GM23248 (cell line): ENCODE measurements around the gene C19orf67. TPM values are rescaled to one million over a fixed set of nuclear protein-coding genes. Genes with fewer than 3 reads are reported as not detected.
A peak's percentile ranks its signal among the peaks of the same experiment; 100 is the strongest.

ENCODE experiments used
- DNase-seq: peaks from one replicate; pipeline ENCODE4 v3.0.0-alpha.2; 2015
- H2AFZ ChIP-seq: fragments of 200-600 bp; sonication (generic); 2 replicates; pipeline ENCODE4 v1.6.1; 2016; ENCODE audit warnings: antibody characterized with exemption
- H3F3A ChIP-seq: fragments of 200-600 bp; sonication (generic); 2 replicates; pipeline ENCODE4 v1.6.1; 2016; ENCODE audit warnings: mild to moderate bottlenecking, antibody characterized with exemption, mixed run types; ENCODE audit not compliant: insufficient read depth
- H3K27ac ChIP-seq: fragments of 200-600 bp; sonication (generic); 2 replicates; pipeline ENCODE4 v1.5.1; 2016; ENCODE audit warnings: mild to moderate bottlenecking
- H3K27me3 ChIP-seq: fragments of 200-600 bp; sonication (generic); replicated peaks from 2 replicates; pipeline ENCODE4 v1.6.1; 2016; ENCODE audit warnings: mild to moderate bottlenecking; ENCODE audit not compliant: insufficient read depth
- H3K36me3 ChIP-seq: fragments of 200-600 bp; sonication (generic); 2 replicates; pipeline ENCODE4 v1.6.1; 2016; ENCODE audit warnings: low read depth, mild to moderate bottlenecking
- H3K4me1 ChIP-seq: fragments of 200-600 bp; sonication (generic); 2 replicates; pipeline ENCODE4 v1.6.1; 2016; ENCODE audit warnings: mild to moderate bottlenecking; ENCODE audit not compliant: insufficient read depth
- H3K4me2 ChIP-seq: fragments of 200-600 bp; sonication (generic); one replicate; pipeline ENCODE4 v1.6.1; 2016; ENCODE audit warnings: mild to moderate bottlenecking; ENCODE audit not compliant: unreplicated experiment
- H3K4me3 ChIP-seq: fragments of 200-600 bp; sonication (generic); 2 replicates; pipeline ENCODE4 v1.5.1; 2016; ENCODE audit warnings: mild to moderate bottlenecking
- H3K79me2 ChIP-seq: fragments of 200-600 bp; sonication (generic); 2 replicates; pipeline ENCODE4 v1.6.1; 2016; ENCODE audit warnings: mild to moderate bottlenecking; ENCODE audit not compliant: insufficient read depth
- H3K9ac ChIP-seq: fragments of 200-600 bp; sonication (generic); 2 replicates; pipeline ENCODE4 v1.6.1; 2016; ENCODE audit warnings: mild to moderate bottlenecking
- H3K9me2 ChIP-seq: fragments of 200-600 bp; sonication (generic); 2 replicates; pipeline ENCODE4 v1.6.1; 2016; ENCODE audit warnings: mixed run types, mild to moderate bottlenecking, moderate library complexity; ENCODE audit not compliant: insufficient read depth
- H3K9me3 ChIP-seq: fragments of 200-600 bp; sonication (generic); one replicate; pipeline ENCODE4 v1.6.1; 2017; ENCODE audit warnings: low read depth
- H4K20me1 ChIP-seq: fragments of 200-600 bp; sonication (generic); 2 replicates; pipeline ENCODE4 v1.6.0; 2016; ENCODE audit not compliant: insufficient read depth
- EZH2 ChIP-seq: fragments of 200-600 bp; sonication (generic); IDR thresholded peaks from 2 replicates; pipeline ENCODE4 v1.6.1; 2018; ENCODE audit warnings: antibody characterized with exemption, mild to moderate bottlenecking; ENCODE audit not compliant: insufficient read depth, poor library complexity, severe bottlenecking
- EZH2phosphoT487 ChIP-seq: fragments of 200-600 bp; sonication (generic); IDR thresholded peaks from 2 replicates; pipeline ENCODE4 v1.6.1; 2018; ENCODE audit warnings: antibody characterized with exemption, moderate library complexity, mild to moderate bottlenecking, low read depth; ENCODE audit not compliant: insufficient read depth
- WGBS, 2 experiments: methylation state at CpG; one replicate each; pipeline ENCODE4 v1.1.6; 2015 to 2017; ENCODE audit warnings: low lambda C conversion rate in 2 of 2, low coverage in 1 of 2; ENCODE audit errors: missing lambda C conversion rate in 2 of 2; 5-methylcytosine and 5-hydroxymethylcytosine counted together
- in situ Hi-C: fragments of 300-500 bp; cut with MboI; formaldehyde crosslinking; loops from 2 replicates; pipeline ENCODE4 v1.15.0; 2020
- polyA plus RNA-seq: library from polyadenylated mRNA; unstranded; fragments of >200 nt; fragmentation: Nextera tagmentation; extraction: Ambion mirVana; gene quantifications from 2 replicates; pipeline ENCODE4 v1.2.1, GENCODE V29; 2016
- total RNA-seq: library from RNA; depleted of rRNA; stranded (reverse); fragments of >200 nt; shearing (Covaris generic); gene quantifications from 2 replicates; pipeline ENCODE4 v1.2.3, GENCODE V29; 2014; rRNA removed

Gene C19orf67
- total and polyA plus RNA-seq, 2 experiments from 2014 or later = not detected

DNA sequence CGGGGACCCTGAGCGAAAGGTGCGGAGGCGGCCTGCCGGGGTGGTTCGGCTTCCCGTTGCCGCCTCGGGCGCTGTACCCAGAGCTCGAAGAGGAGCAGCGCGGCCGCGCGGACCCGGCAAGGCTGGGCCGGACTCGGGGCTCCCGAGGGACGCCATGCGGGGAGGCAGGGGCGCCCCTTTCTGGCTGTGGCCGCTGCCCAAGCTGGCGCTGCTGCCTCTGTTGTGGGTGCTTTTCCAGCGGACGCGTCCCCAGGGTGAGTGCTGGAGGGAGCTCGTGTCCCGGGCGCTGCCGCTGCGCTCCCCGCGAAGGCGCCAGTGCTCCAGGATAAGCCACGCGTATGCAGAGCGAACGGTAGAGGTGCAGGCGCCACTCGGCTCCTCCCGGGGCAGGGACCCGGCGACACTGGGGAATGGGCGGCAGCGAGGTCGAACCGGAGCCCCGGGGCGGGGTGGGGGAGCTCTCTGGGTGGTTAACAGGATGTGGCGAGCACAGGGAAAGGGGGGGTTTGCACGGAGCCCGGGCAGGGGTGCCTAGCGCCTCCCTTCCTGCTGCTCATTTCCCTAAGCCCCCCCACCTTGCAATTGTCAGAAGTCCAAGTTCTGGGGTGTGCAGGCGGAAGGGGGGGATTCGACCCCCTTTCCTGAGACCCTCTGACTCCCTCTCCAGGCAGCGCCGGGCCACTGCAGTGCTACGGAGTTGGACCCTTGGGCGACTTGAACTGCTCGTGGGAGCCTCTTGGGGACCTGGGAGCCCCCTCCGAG lies 53.7 kb downstream of the C19orf67 start, which contains the start of gene IL27RA:
Gene IL27RA (plus strand): TSS at position 44 of the 762 bp plus-strand sequence. CDS start 111 bp downstream, at position 155.
- Histone ChIP-seq H3F3A (no peaks in the 10 kb centered on the region), H3K79me2 (no peaks in the 10 kb centered on the region), H3K4me1 (peaks cover 8% of the 10 kb centered on the region; the same call in 1 of the 2 replicates), H3K27me3 (no peaks in the 10 kb centered on the region), H3K9me3 (no peaks in the 10 kb centered on the region), H3K27ac (no peak within 1 kb of the TSS), H4K20me1 (no peaks in the 10 kb centered on the region), H3K4me2 (peak within 1 kb of the TSS; percentile 86), H3K36me3 (no peaks in the 10 kb centered on the region), H3K4me3 (peak within 1 kb of the TSS; percentile 81), H3K9me2 (no peaks in the 10 kb centered on the region), H3K9ac (peak within 1 kb of the TSS; percentile 66), H2AFZ (peak within 1 kb of the TSS; percentile 93)
- peak; percentile 68 for DNase-seq
- in situ Hi-C loops = no loop called here
- WGBS, 2 experiments = 1% methylated on average over 51 to 52 of the region's 63 CpGs
- no peak for TF ChIP-seq EZH2
- TF ChIP-seq EZH2phosphoT487 = no peak

Other genes with a start within 250 kb of the C19orf67 start
- not detected in 2 replicates for gene NANOS3, start 208.6 kb downstream of the C19orf67 start, total RNA-seq
- 2.7 TPM in 2 replicates for gene NANOS3, start 208.6 kb downstream of the C19orf67 start, polyA plus RNA-seq
- gene BRME1, start 179.7 kb downstream of the C19orf67 start, total RNA-seq = 0.11 TPM in 1 of 2 replicates, not detected in the other
- 0.63 and 2.1 TPM in 2 replicates for gene BRME1, start 179.7 kb downstream of the C19orf67 start, polyA plus RNA-seq
- gene CC2D1A, start 179.6 kb downstream of the C19orf67 start, total RNA-seq = 20.6 and 22.8 TPM in 2 replicates
- gene CC2D1A, start 179.6 kb downstream of the C19orf67 start, polyA plus RNA-seq = 15.8 and 16.9 TPM in 2 replicates
- gene PODNL1, start 147.4 kb downstream of the C19orf67 start, total RNA-seq = 6.2 and 9.2 TPM in 2 replicates
- gene PODNL1, start 147.4 kb downstream of the C19orf67 start, polyA plus RNA-seq = 36.8 and 45.3 TPM in 2 replicates
- gene DCAF15, start 133.3 kb downstream of the C19orf67 start, total RNA-seq = 10.6 and 11.5 TPM in 2 replicates
- 9.3 and 10.5 TPM in 2 replicates for gene DCAF15, start 133.3 kb downstream of the C19orf67 start, polyA plus RNA-seq
- 1.9 and 2.5 TPM in 2 replicates for gene RFX1, start 79.5 kb downstream of the C19orf67 start, total RNA-seq
- gene RFX1, start 79.5 kb downstream of the C19orf67 start, polyA plus RNA-seq = 1.6 and 1.7 TPM in 2 replicates
- not detected in 2 replicates for gene RLN3, start 57.6 kb downstream of the C19orf67 start, total RNA-seq
- not detected in 2 replicates for gene RLN3, start 57.6 kb downstream of the C19orf67 start, polyA plus RNA-seq
- 7.5 and 8.5 TPM in 2 replicates for gene IL27RA, start 54.0 kb downstream of the C19orf67 start, total RNA-seq
- gene IL27RA, start 54.0 kb downstream of the C19orf67 start, polyA plus RNA-seq = 5.8 and 7.1 TPM in 2 replicates
- gene PALM3, start 23.7 kb downstream of the C19orf67 start, total RNA-seq = 0.25 TPM in 1 of 2 replicates, not detected in the other
- gene PALM3, start 23.7 kb downstream of the C19orf67 start, polyA plus RNA-seq = 0.15 TPM in 1 of 2 replicates, not detected in the other
- 1.3 TPM in 1 of 2 replicates, not detected in the other for gene MISP3, start 13.0 kb downstream of the C19orf67 start, total RNA-seq
- gene MISP3, start 13.0 kb downstream of the C19orf67 start, polyA plus RNA-seq = 2.0 and 2.7 TPM in 2 replicates
- 42.5 and 50.8 TPM in 2 replicates for gene SAMD1, start 5.0 kb upstream of the C19orf67 start, total RNA-seq
- 5.4 and 5.7 TPM in 2 replicates for gene SAMD1, start 5.0 kb upstream of the C19orf67 start, polyA plus RNA-seq
- gene PRKACA, start 32.0 kb upstream of the C19orf67 start, total RNA-seq = 37.4 and 67.8 TPM in 2 replicates
- gene PRKACA, start 32.0 kb upstream of the C19orf67 start, polyA plus RNA-seq = 4.6 and 5.3 TPM in 2 replicates
- 7.6 and 11.2 TPM in 2 replicates for gene ASF1B, start 50.8 kb upstream of the C19orf67 start, total RNA-seq
- gene ASF1B, start 50.8 kb upstream of the C19orf67 start, polyA plus RNA-seq = 18.0 and 19.0 TPM in 2 replicates
- gene ADGRL1, start 120.4 kb upstream of the C19orf67 start, total RNA-seq = 3.0 and 3.8 TPM in 2 replicates
- gene ADGRL1, start 120.4 kb upstream of the C19orf67 start, polyA plus RNA-seq = 0.75 and 1.0 TPM in 2 replicates